Lower lobe of right lung (tissue), 2 donors: Measurements from ENCODE around the gene NTN4. TPM values are rescaled to one million over a fixed set of nuclear protein-coding genes. Genes with fewer than 3 reads are reported as not detected.
"Not testable (repeated sequence)": the region's sequence is repeated elsewhere in the genome, so short reads cannot be mapped to it uniquely, and the experiment has no call there.

ENCODE experiments used
- ATAC-seq, 2 donors: fragments of 200-7000 bp; cut with Tn5 transposase; one replicate each; pipeline ENCODE4 v1.9.1; 2020 to 2022; ENCODE audit warnings: mild to moderate bottlenecking in 2 of 2, moderate library complexity in 2 of 2
- DNase-seq: peaks from one replicate; pipeline ENCODE4 v3.0.0-alpha.2; 2020
- H3K27ac ChIP-seq: fragments of 200-600 bp; one replicate; pipeline ENCODE4 v1.8.0; 2022
- H3K27me3 ChIP-seq: fragments of 200-600 bp; one replicate; pipeline ENCODE4 v1.8.0; 2022; ENCODE audit warnings: low read depth
- H3K36me3 ChIP-seq: fragments of 200-600 bp; one replicate; pipeline ENCODE4 v1.8.0; 2022; ENCODE audit warnings: mild to moderate bottlenecking
- H3K4me1 ChIP-seq: fragments of 200-600 bp; one replicate; pipeline ENCODE4 v1.8.0; 2022
- H3K4me3 ChIP-seq: fragments of 200-600 bp; one replicate; pipeline ENCODE4 v1.8.0; 2022; ENCODE audit warnings: mild to moderate bottlenecking
- H3K9me3 ChIP-seq: fragments of 200-600 bp; one replicate; pipeline ENCODE4 v1.8.0; 2022
- CTCF ChIP-seq: fragments of 200-600 bp; IDR thresholded peaks from one replicate; pipeline ENCODE4 v1.8.0; 2022; ENCODE audit warnings: antibody characterized with exemption, mild to moderate bottlenecking
- intact Hi-C: fragments of 100-400 bp; cut with DNase I; formaldehyde crosslinking; loops from one replicate; pipeline ENCODE4 v1.11.0; 2022
- total RNA-seq: library from RNA; stranded (reverse); fragmentation: NEBNext Ultra II Directional; extraction: Animal tissue kit (Norgen Biotek cat#: 25700); gene quantifications from one replicate; pipeline ENCODE4 v1.2.1, GENCODE V29; 2021
- donor health status: DM: no; HTN: yes; CAD: no; lungs with severe emphysema.

Gene NTN4
- total RNA-seq, 1 donor from 2014 or later: 140 TPM

- Histone ChIP-seq H3K4me3 (no peak overlapping the region), H3K27ac (no peak overlapping the region), H3K27me3 (no peaks in the 10 kb centered on the region), H3K4me1 (peaks cover 9% of the 10 kb centered on the region), H3K36me3 (no peaks in the 10 kb centered on the region), H3K9me3 (no peaks in the 10 kb centered on the region)
- DNase-seq: no peak
- intact Hi-C loops: no loop called here
- ATAC-seq: no peak
- no peak for TF ChIP-seq CTCF
Observed at GRCh38 chr12:95621725-95622124, 168.8 kb downstream of the NTN4 start.

- TF ChIP-seq CTCF: no peak
- H3K9me3 ChIP-seq: no peaks in the 10 kb centered on the region
- H3K36me3 ChIP-seq: no peaks in the 10 kb centered on the region
- no peak for DNase-seq
- no peak overlapping the region for H3K4me3 ChIP-seq
- no peaks in the 10 kb centered on the region for H3K27me3 ChIP-seq
- no peak overlapping the region for H3K27ac ChIP-seq
- ATAC-seq: no peak
- peaks cover 7% of the 10 kb centered on the region for H3K4me1 ChIP-seq
- intact Hi-C loops: no loop called here
Observed at GRCh38 chr12:95620171-95620570, 170.4 kb downstream of the NTN4 start.

GRCh38 chr12:95616470-95616869 lies 174.1 kb downstream of the NTN4 start:
- DNase-seq, H3K4me3 ChIP-seq, H3K9me3 ChIP-seq, H3K27ac ChIP-seq, H3K36me3 ChIP-seq, H3K27me3 ChIP-seq, ATAC-seq, H3K4me1 ChIP-seq, intact Hi-C loops: not testable (repeated sequence)

GRCh38 chr12:95615749-95616148 lies 174.8 kb downstream of the NTN4 start:
- H3K9me3 ChIP-seq: no peaks in the 10 kb centered on the region
- H3K36me3 ChIP-seq: no peaks in the 10 kb centered on the region
- H3K27ac ChIP-seq: no peak overlapping the region
- intact Hi-C loops: no loop called here
- H3K4me1 ChIP-seq: no peaks in the 10 kb centered on the region
- no peak overlapping the region for H3K4me3 ChIP-seq
- TF ChIP-seq CTCF: no peak
- no peaks in the 10 kb centered on the region for H3K27me3 ChIP-seq
- DNase-seq (no peak), ATAC-seq (no peak)

GRCh38 chr12:95614390-95614982 lies 176.1 kb downstream of the NTN4 start:
- no peak for ATAC-seq
- H3K36me3 ChIP-seq: no peaks in the 10 kb centered on the region

More at GRCh38 chr12:95614390-95614982, 176.1 kb downstream of the NTN4 start:
- Histone ChIP-seq H3K9me3 (no peaks in the 10 kb centered on the region), H3K27ac (no peak overlapping the region), H3K27me3 (no peaks in the 10 kb centered on the region), H3K4me3 (no peak overlapping the region), H3K4me1 (no peaks in the 10 kb centered on the region)
- intact Hi-C loops: no loop called here
- no peak for DNase-seq
- TF ChIP-seq CTCF: no peak
